Astrocyte (in vitro differentiated cells and primary cell): ENCODE measurements around the gene TRMT44.

ENCODE experiments used
- EZH2 ChIP-seq: IDR thresholded peaks from 2 replicates; pipeline ENCODE4 v1.6.1; 2012; ENCODE audit warnings: mild to moderate bottlenecking, low read length, inconsistent platforms; ENCODE audit not compliant: insufficient read depth
- TF ChIP-seq, protein P1 (sequence below): IDR thresholded peaks from 2 replicates; pipeline ENCODE4 v1.5.1; 2011; ENCODE audit warnings: low read depth, mild to moderate bottlenecking, inconsistent platforms, low read length, moderate library complexity; ENCODE audit not compliant: insufficient read depth

DNA sequence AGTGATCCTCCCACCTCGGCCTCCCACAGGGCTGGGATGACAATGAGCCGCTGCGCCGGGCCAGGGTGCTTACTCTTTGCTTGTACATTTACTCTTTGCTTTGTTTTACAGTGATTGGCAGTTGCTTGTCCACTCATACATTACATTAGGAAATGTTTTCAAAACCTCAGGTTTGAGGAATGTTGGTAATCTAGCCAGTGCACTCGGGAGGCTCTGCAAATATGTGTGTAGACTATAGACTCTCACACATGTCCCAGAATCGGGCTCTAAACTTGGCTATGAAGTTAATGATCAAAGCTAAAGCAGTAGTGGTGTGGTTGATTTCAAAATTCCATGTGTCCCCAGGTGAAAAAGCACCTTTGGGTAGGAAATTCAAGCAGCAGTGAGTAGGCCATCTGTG lies 20.5 kb downstream of the TRMT44 start:
- TF ChIP-seq, protein P1, sequence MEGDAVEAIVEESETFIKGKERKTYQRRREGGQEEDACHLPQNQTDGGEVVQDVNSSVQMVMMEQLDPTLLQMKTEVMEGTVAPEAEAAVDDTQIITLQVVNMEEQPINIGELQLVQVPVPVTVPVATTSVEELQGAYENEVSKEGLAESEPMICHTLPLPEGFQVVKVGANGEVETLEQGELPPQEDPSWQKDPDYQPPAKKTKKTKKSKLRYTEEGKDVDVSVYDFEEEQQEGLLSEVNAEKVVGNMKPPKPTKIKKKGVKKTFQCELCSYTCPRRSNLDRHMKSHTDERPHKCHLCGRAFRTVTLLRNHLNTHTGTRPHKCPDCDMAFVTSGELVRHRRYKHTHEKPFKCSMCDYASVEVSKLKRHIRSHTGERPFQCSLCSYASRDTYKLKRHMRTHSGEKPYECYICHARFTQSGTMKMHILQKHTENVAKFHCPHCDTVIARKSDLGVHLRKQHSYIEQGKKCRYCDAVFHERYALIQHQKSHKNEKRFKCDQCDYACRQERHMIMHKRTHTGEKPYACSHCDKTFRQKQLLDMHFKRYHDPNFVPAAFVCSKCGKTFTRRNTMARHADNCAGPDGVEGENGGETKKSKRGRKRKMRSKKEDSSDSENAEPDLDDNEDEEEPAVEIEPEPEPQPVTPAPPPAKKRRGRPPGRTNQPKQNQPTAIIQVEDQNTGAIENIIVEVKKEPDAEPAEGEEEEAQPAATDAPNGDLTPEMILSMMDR: no peak
- TF ChIP-seq EZH2: no peak
